ENCODE results near the gene RHOXF1.
"Not testable (repeated sequence)": the region's sequence is repeated elsewhere in the genome, so short reads cannot be mapped to it uniquely, and the experiment has no call there.

RHOXF1 gene

DNA sequence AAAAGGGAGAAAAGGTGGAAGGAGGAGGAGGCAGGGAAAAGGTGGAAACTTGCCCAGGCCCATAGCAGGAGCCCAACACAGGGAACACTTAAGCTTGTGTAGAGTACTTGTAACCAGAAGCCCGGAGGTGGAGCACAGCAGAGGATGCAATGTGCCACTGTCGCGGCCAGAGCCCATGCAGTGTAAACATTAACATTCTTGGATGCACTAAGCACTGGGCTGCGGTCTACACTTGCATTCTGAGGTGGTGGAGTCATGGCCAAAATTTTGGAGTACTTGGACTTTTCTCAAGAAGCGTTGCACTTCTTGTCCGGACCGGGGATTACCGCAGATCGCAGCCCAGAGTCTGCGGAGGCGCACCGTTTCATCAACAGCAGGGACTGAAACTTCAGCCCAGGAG is 4.5 kb upstream of the RHOXF1 start:
- Mint-ChIP-seq H3K4me3 (no peak overlapping the region), H3K27me3 (no peaks in the 10 kb centered on the region), H3K27ac (no peak overlapping the region), H3K4me1 (ENCODE audit: low read depth) (no peaks in the 10 kb centered on the region), H3K9me3 (no peaks in the 10 kb centered on the region), H3K36me3 (ENCODE audit: low read depth) (no peaks in the 10 kb centered on the region)

DNA sequence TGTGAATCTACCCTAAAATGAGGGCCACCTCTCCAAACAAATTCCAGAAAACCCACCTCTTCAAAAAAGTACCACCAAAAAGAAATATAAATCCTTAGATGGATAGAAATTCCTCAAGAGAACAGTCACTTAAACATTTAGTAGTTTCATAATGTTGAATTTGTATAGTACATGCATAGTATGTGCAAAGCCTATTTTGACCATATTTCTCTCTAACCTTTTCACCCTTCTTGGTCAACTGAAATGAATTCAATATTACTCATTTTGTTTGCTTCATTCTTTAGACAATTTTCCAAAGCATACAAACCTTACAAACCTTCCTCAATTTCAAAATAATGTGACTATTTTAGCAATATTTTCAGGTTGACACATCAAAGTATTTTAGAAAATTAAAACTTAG is 4.1 kb downstream of the RHOXF1 start:
- Mint-ChIP-seq H3K9me3 (no peaks in the 10 kb centered on the region), H3K4me1 (ENCODE audit: low read depth) (no peaks in the 10 kb centered on the region), H3K36me3 (ENCODE audit: low read depth) (no peaks in the 10 kb centered on the region), H3K27me3 (no peaks in the 10 kb centered on the region), H3K27ac (no peak overlapping the region), H3K4me3 (no peak overlapping the region)

DNA sequence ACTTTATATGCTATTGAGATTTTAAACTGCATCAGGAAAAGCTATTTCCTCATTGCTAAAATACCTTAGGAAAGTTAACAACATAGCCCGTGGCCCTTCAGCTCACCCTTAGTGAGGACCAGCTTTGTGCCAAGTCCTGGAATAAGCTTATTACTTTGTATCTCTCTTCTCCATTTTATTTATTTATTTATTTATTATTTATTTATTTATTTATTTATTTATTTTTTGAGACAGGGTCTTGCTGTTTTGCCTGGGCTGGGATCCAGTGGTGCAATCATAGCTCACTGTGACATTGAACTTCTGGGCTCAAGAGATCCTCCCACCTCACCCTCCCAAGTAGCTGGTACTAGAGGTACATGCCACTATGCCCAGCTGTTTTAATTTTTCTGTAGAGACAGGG is 6.3 kb downstream of the RHOXF1 start:
- no peak overlapping the region for H3K27ac Mint-ChIP-seq
- H3K4me1 Mint-ChIP-seq (ENCODE audit: low read depth) = no peaks in the 10 kb centered on the region
- no peaks in the 10 kb centered on the region for H3K9me3 Mint-ChIP-seq
- H3K36me3 Mint-ChIP-seq (ENCODE audit: low read depth) = no peaks in the 10 kb centered on the region
- no peak overlapping the region for H3K4me3 Mint-ChIP-seq
- H3K27me3 Mint-ChIP-seq = no peaks in the 10 kb centered on the region

DNA sequence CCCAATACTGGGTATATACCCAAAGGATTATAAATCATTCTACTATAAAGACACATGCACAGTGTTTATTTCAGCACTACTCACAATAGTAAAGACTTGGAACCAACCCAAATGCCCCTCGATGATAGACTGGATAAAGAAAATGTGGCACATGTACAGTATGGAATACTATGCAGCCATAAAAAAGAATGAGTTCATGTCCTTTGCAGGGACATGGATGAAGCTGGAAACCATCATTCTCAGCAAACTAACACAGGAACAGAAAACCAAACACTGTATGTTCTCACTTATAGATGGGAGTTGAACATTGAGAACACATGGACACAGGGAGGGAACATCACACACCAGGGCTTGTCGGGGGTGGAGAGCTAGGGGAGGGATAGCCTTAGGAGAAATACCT is 11.0 kb downstream of the RHOXF1 start:
- not testable (repeated sequence) for H3K9me3 Mint-ChIP-seq; H3K4me1 Mint-ChIP-seq (ENCODE audit: low read depth); H3K36me3 Mint-ChIP-seq (ENCODE audit: low read depth); H3K27me3 Mint-ChIP-seq; H3K4me3 Mint-ChIP-seq; H3K27ac Mint-ChIP-seq

DNA sequence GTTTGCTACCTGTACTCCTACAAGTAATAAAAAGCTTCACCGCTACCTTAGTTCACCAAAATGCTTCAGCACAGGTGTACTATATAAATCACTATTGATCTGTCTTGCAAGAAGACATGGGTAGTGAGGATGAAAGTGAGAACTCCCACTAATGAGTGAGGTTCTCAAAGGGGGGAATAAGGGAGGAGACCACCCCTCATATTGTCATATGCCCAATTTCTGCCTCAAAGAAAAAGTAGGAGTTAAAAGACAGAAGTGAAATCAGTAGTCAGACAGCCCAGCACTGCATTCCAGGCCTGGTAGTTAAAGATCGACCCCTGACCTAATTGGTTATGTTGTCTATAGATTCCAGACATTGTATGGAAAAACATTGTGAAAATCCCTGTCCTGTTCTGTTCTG is 14.7 kb downstream of the RHOXF1 start:
- H3K4me1 Mint-ChIP-seq (ENCODE audit: low read depth); H3K27me3 Mint-ChIP-seq; H3K4me3 Mint-ChIP-seq; H3K36me3 Mint-ChIP-seq (ENCODE audit: low read depth); H3K9me3 Mint-ChIP-seq; H3K27ac Mint-ChIP-seq: not testable (repeated sequence)

DNA sequence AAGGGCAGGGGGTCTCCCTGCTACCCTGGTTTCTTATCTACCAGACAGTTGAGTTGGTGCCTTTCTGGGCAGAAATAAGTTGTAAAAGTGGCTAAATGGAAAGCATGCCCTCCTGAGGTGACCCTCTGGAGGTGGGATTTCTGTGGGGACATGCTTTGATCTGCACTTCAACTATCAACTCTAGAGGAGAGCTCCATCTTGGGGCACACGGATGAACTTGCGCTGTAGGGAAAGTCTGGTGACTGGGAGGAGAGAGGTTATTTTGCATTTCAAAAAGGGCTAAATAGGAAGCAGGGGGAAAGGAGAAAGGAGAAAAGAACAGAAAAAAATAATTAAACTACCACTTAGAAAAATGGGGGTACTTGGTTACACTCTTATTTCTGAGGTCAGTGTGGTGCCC is 25.5 kb downstream of the RHOXF1 start:
- Mint-ChIP-seq H3K27me3 (no peaks in the 10 kb centered on the region), H3K4me1 (ENCODE audit: low read depth) (peaks cover 5% of the 10 kb centered on the region), H3K4me3 (no peak overlapping the region), H3K36me3 (ENCODE audit: low read depth) (no peaks in the 10 kb centered on the region), H3K27ac (no peak overlapping the region), H3K9me3 (no peaks in the 10 kb centered on the region)

DNA sequence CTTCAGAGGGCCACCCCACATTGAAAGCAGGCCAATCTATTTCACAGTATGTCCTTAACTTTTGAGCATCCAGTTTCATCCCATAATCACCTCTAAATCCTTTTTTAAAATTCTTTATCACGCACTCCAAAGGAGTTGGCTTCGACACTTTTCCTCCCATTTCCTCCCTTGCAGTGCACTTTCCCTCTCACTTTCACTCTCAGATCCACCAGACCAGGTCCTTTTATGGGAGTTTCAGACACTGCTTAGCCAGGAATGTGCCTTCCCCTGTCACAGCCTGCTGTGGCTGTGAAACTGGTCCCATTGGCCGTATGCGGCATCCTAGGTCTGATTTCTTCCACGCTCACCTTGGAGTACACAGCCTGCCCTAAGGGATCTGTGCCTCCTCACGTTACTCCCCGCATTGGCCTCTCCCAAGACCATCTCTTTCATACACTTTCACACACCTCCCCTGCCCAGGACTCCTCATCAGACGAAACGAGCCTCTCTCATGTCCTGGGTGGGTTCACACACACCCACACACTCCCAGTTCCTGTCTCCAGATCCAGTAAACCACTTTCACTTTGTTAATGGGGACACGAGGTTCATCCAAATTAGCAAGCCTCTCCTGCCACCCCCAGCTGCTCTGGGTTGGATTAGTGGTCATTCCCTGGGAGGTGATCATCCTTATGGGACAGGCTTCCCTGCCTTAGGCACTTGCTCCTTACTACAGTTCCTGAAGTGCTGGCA is 28.3 kb downstream of the RHOXF1 start:
- Mint-ChIP-seq H3K4me1 (ENCODE audit: low read depth) (peaks cover 5% of the 10 kb centered on the region), H3K9me3 (no peaks in the 10 kb centered on the region), H3K27me3 (no peaks in the 10 kb centered on the region), H3K27ac (no peak overlapping the region), H3K36me3 (ENCODE audit: low read depth) (no peaks in the 10 kb centered on the region), H3K4me3 (no peak overlapping the region)

DNA sequence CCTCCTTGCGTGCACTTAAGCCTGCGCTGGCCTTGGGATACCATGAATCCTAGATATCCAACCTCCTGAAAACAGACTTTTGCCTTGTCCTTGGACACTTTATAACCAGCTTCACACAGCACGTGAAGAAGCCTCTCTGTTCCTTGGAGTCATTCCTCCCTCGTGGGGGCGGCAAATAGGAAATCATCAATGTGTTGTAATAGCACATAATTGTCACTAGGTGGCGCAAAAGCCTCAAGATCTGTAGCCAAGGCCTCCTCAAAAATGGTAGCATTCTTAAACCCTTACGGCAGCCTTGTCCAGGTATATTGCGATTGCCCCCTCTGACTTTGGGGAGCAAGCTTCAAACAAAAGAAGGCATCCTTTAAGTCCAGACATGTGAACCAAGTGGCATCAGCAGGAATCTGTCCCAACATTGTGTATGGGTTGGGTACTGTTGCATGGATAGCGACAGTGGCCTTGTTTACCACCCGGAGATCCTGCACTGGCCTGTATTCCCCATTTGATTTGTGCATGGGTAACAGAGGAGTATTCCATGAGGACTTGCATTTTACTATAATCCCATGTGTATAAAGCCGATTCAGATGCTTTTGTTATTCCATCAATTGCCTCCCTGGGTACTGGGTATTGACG is 30.0 kb downstream of the RHOXF1 start:
- H3K9me3 Mint-ChIP-seq; H3K27me3 Mint-ChIP-seq; H3K27ac Mint-ChIP-seq; H3K4me3 Mint-ChIP-seq; H3K36me3 Mint-ChIP-seq (ENCODE audit: low read depth); H3K4me1 Mint-ChIP-seq (ENCODE audit: low read depth): not testable (repeated sequence)

DNA sequence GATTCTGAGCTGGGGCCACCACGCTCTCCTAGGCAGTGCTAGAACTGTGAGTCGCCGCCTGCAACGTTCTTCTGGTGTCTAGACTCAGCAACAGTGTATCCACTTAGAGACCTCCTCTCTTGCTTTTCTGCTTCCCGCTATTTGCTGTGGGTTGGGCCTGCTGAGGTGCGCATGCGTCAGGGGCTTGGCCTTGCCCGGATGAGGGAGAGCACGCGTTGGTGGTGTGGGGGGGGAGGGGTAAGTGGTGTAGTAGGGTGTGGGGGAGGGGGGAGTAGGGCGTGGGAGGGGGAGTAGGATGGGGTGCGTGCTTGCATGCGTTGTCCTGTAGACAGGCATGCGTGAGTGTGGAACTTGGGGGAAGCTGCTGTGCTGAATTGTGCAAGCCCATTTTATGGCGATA is 38.1 kb downstream of the RHOXF1 start, which contains the start of gene RHOXF2B:
RHOXF2B (minus strand) TSS at position 101 of the 400 bp plus-strand sequence. CDS start 138 bp downstream, outside the sequence.
- H3K4me1 Mint-ChIP-seq (ENCODE audit: low read depth); H3K27me3 Mint-ChIP-seq; H3K9me3 Mint-ChIP-seq; H3K4me3 Mint-ChIP-seq; H3K27ac Mint-ChIP-seq; H3K36me3 Mint-ChIP-seq (ENCODE audit: low read depth): not testable (repeated sequence)

DNA sequence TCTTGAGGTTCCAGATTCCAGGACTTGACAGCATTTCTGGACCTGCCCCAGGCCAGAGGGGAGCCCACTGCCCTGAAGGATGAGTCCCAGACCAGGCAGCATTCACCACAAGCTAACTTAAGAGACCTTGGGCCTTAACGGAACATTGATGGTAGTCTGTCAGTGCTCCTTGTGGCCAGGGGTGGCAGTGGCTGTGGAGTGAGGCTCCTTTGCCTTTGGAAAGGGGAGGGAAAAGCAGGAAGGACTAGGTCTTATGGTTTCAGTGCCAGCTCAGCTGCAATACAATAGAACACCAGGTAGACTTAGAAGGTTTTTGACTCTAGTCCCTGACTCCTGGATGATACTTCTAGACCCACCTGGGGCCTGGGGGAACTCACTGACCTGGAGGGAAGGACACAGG is 49.5 kb downstream of the RHOXF1 start:
- H3K9me3 Mint-ChIP-seq; H3K27me3 Mint-ChIP-seq; H3K4me1 Mint-ChIP-seq (ENCODE audit: low read depth); H3K27ac Mint-ChIP-seq; H3K4me3 Mint-ChIP-seq; H3K36me3 Mint-ChIP-seq (ENCODE audit: low read depth): not testable (repeated sequence)
